Neuronal stem cell (in vitro differentiated cells): Measurements from ENCODE around the gene ABLIM2.

Experiments
- DNase-seq: peaks from one replicate; pipeline ENCODE4 v3.0.0-alpha.2; 2013; ENCODE audit warnings: low spot score
- H2AFZ ChIP-seq: one replicate; pipeline ENCODE4 v1.6.1; 2013; ENCODE audit warnings: mild to moderate bottlenecking, low read length, inconsistent platforms
- H2AK5ac ChIP-seq: 2 replicates; pipeline ENCODE4 v1.6.1; 2013; ENCODE audit warnings: low read depth, mild to moderate bottlenecking, inconsistent platforms, low read length, moderate library complexity, mixed read lengths
- H2BK120ac ChIP-seq: 2 replicates; pipeline ENCODE4 v1.6.1; 2013; ENCODE audit warnings: low read depth, mild to moderate bottlenecking, inconsistent platforms, low read length, moderate library complexity, mixed read lengths
- H2BK12ac ChIP-seq: one replicate; pipeline ENCODE4 v1.6.1; 2013; ENCODE audit warnings: low read length, inconsistent platforms
- H2BK15ac ChIP-seq: 2 replicates; pipeline ENCODE4 v1.6.1; 2013; ENCODE audit warnings: mild to moderate bottlenecking, low read length, inconsistent platforms, mixed read lengths
- H2BK5ac ChIP-seq: one replicate; pipeline ENCODE4 v1.6.1; 2013; ENCODE audit warnings: inconsistent platforms, mild to moderate bottlenecking, low read length, moderate library complexity
- H3K14ac ChIP-seq: one replicate; pipeline ENCODE4 v1.6.1; 2013; ENCODE audit warnings: low read length, inconsistent platforms
- H3K18ac ChIP-seq: 2 replicates; pipeline ENCODE4 v1.6.1; 2013; ENCODE audit warnings: low read length, inconsistent platforms
- H3K23ac ChIP-seq: 2 replicates; pipeline ENCODE4 v1.6.1; 2013; ENCODE audit warnings: low read depth, mild to moderate bottlenecking, mixed read lengths, low read length, inconsistent platforms; ENCODE audit not compliant: poor library complexity
- H3K27ac ChIP-seq: replicated peaks from 3 replicates; pipeline ENCODE4 v1.5.1; 2013; ENCODE audit warnings: low read length, inconsistent platforms
- H3K27me3 ChIP-seq, 3 experiments: 2 replicates each; pipeline ENCODE4 v1.6.1; 2013; ENCODE audit warnings: low read length in 3 of 3, mild to moderate bottlenecking in 2 of 3, inconsistent platforms in 1 of 3, low read depth in 1 of 3, mixed read lengths in 1 of 3, moderate library complexity in 1 of 3; ENCODE audit not compliant: control insufficient read depth in 3 of 3, insufficient read depth in 3 of 3
- H3K36me3 ChIP-seq, 2 donors: replicated peaks in 1 of 2; 2 replicates each; pipeline ENCODE4 v1.6.1; 2013; ENCODE audit warnings: low read length in 2 of 2; ENCODE audit not compliant: control insufficient read depth in 2 of 2, insufficient read depth in 2 of 2
- H3K4ac ChIP-seq: 2 replicates; pipeline ENCODE4 v1.6.1; 2013; ENCODE audit warnings: inconsistent platforms, mild to moderate bottlenecking, low read length, moderate library complexity
- H3K4me1 ChIP-seq, 2 donors: 1 replicate in 1 of 2; 2 replicates in 1 of 2; pipeline ENCODE4 v1.6.1; 2013; ENCODE audit warnings: low read length in 2 of 2, low read depth in 1 of 2; ENCODE audit not compliant: control insufficient read depth in 2 of 2, insufficient read depth in 1 of 2
- H3K4me2 ChIP-seq: one replicate; pipeline ENCODE4 v1.6.1; 2013; ENCODE audit warnings: mild to moderate bottlenecking, low read length, inconsistent platforms; ENCODE audit not compliant: insufficient read depth, poor library complexity, severe bottlenecking
- H3K4me3 ChIP-seq, 2 donors: 2 replicates each; pipeline ENCODE4 v1.5.1; 2013; ENCODE audit warnings: low read length in 2 of 2, mild to moderate bottlenecking in 2 of 2, inconsistent platforms in 1 of 2, moderate library complexity in 1 of 2
- H3K79me1 ChIP-seq: one replicate; pipeline ENCODE4 v1.6.1; 2013; ENCODE audit warnings: low read depth, mild to moderate bottlenecking, inconsistent platforms, low read length, moderate library complexity
- H3K9ac ChIP-seq: one replicate; pipeline ENCODE4 v1.6.1; 2013; ENCODE audit warnings: mild to moderate bottlenecking, low read depth, low read length, inconsistent platforms; ENCODE audit not compliant: poor library complexity
- H3K9me3 ChIP-seq, 2 donors: replicated peaks in 1 of 2; 2 replicates each; pipeline versions ENCODE3 to v1.6.1; 2013; ENCODE audit warnings: low read length in 2 of 2, mild to moderate bottlenecking in 2 of 2, inconsistent platforms in 1 of 2, low read depth in 1 of 2, mixed read lengths in 1 of 2, moderate library complexity in 1 of 2; ENCODE audit not compliant: control insufficient read depth in 2 of 2, insufficient read depth in 1 of 2
- H4K8ac ChIP-seq: one replicate; pipeline ENCODE4 v1.6.1; 2013; ENCODE audit warnings: low read depth, mild to moderate bottlenecking, inconsistent platforms, low read length, moderate library complexity
- H4K91ac ChIP-seq: one replicate; pipeline ENCODE4 v1.6.1; 2013; ENCODE audit warnings: low read length, low read depth, mild to moderate bottlenecking, inconsistent platforms; ENCODE audit not compliant: poor library complexity
- WGBS, 2 donors: extraction: QIAGEN DNeasy Blood & Tissue Kit; methylation state at CpG; one replicate each; pipeline ENCODE4 v1.1.7; 2013; ENCODE audit warnings: missing lambda C conversion rate in 2 of 2, mixed read lengths in 1 of 2; ENCODE audit not compliant: insufficient read length in 2 of 2, insufficient replicate concordance in 1 of 2; ENCODE audit errors: extremely low coverage in 2 of 2; 5-methylcytosine and 5-hydroxymethylcytosine counted together

Gene ABLIM2

GRCh38 chr4:8039290-8039689 is 119.3 kb downstream of the ABLIM2 start:
- Histone ChIP-seq H3K14ac (no peak overlapping the region), H4K8ac (no peak overlapping the region), H3K27me3 (peaks cover 0 to 9% (median 0%) of the 10 kb centered on the region in 3 experiments), H3K27ac (no peak overlapping the region), H2AFZ (no peak overlapping the region), H3K36me3 (no peaks in the 10 kb centered on the region), H3K9ac (no peak overlapping the region), H2BK12ac (no peak overlapping the region), H3K4me2 (no peak overlapping the region), H2BK15ac (no peak overlapping the region), H3K9me3 (peaks cover 0 to 3% of the 10 kb centered on the region in 2 donors), H3K4me1 (peaks cover 7% of the 10 kb centered on the region in 2 donors), H3K18ac (peak overlapping the region; percentile 91), H3K23ac (no peak overlapping the region), H2AK5ac (peak overlapping the region; percentile 56), H2BK5ac (no peak overlapping the region), H4K91ac (no peak overlapping the region), H3K79me1 (peaks cover 2% of the 10 kb centered on the region), H3K4me3 (no peak overlapping the region), H2BK120ac (no peak overlapping the region), H3K4ac (no peak overlapping the region)
- WGBS, 2 donors: no CpG with 5 or more reads among the region's 6 CpGs
- DNase-seq: peak; percentile 74

GRCh38 chr4:8038719-8039251 is 119.8 kb downstream of the ABLIM2 start:
- H2BK12ac ChIP-seq: no peak overlapping the region
- peaks cover 0 to 9% (median 0%) of the 10 kb centered on the region in 3 experiments for H3K27me3 ChIP-seq
- H3K4me3 ChIP-seq: no peak overlapping the region
- H3K4me1 ChIP-seq: peaks cover 7% of the 10 kb centered on the region in 2 donors
- H2BK120ac ChIP-seq: no peak overlapping the region
- no peak overlapping the region for H2BK15ac ChIP-seq
- H2AFZ ChIP-seq: no peak overlapping the region
- H2AK5ac ChIP-seq: peak overlapping the region; percentile 56
- no peak overlapping the region for H3K23ac ChIP-seq
- no peak overlapping the region for H4K8ac ChIP-seq
- H3K36me3 ChIP-seq: no peaks in the 10 kb centered on the region
- H2BK5ac ChIP-seq: no peak overlapping the region
- no peak for DNase-seq
- H3K9me3 ChIP-seq: peaks cover 0 to 6% of the 10 kb centered on the region in 2 donors
- H3K79me1 ChIP-seq: peaks cover 2% of the 10 kb centered on the region
- H3K4ac ChIP-seq: no peak overlapping the region
- H3K14ac ChIP-seq: no peak overlapping the region
- no CpG with 5 or more reads among the region's 7 CpGs for WGBS, 2 donors
- H4K91ac ChIP-seq: no peak overlapping the region
- peak overlapping the region; percentile 91 for H3K18ac ChIP-seq
- H3K4me2 ChIP-seq: no peak overlapping the region
- H3K27ac ChIP-seq: no peak overlapping the region
- H3K9ac ChIP-seq: no peak overlapping the region

- no peak overlapping the region for H3K4me2 ChIP-seq
- peaks cover 0 to 6% of the 10 kb centered on the region in 2 donors for H3K9me3 ChIP-seq
- H2AK5ac ChIP-seq: no peak overlapping the region
- no peak overlapping the region for H4K91ac ChIP-seq
- H3K79me1 ChIP-seq: peaks cover 2% of the 10 kb centered on the region
- peak overlapping the region; percentile 30 for H2BK12ac ChIP-seq
- peak overlapping the region; percentile 56 for H2BK15ac ChIP-seq
- H2BK5ac ChIP-seq: no peak overlapping the region
- DNase-seq: no peak
- H3K36me3 ChIP-seq: no peaks in the 10 kb centered on the region
- no peak overlapping the region for H4K8ac ChIP-seq
- WGBS, 2 donors: no CpG with 5 or more reads among the region's 2 CpGs
- no peak overlapping the region for H2BK120ac ChIP-seq
- no peak overlapping the region for H3K18ac ChIP-seq
- peaks cover 7% of the 10 kb centered on the region in 2 donors for H3K4me1 ChIP-seq
- no peak overlapping the region for H3K23ac ChIP-seq
- H3K14ac ChIP-seq: no peak overlapping the region
- H2AFZ ChIP-seq: no peak overlapping the region
- H3K9ac ChIP-seq: no peak overlapping the region
- H3K27me3 ChIP-seq: peaks cover 0 to 5% (median 0%) of the 10 kb centered on the region in 3 experiments
- H3K4me3 ChIP-seq: no peak overlapping the region
- no peak overlapping the region for H3K4ac ChIP-seq
- no peak overlapping the region for H3K27ac ChIP-seq
These were observed 120.5 kb downstream of the ABLIM2 start for GRCh38 chr4:8038083-8038482.

- Histone ChIP-seq H3K4me2 (no peak overlapping the region), H4K8ac (no peak overlapping the region)
- no CpG with 5 or more reads among the region's 7 CpGs for WGBS, 2 donors
These were observed 121.4 kb downstream of the ABLIM2 start for GRCh38 chr4:8037150-8037769.

More at GRCh38 chr4:8037150-8037769, 121.4 kb downstream of the ABLIM2 start:
- Histone ChIP-seq H3K18ac (peak overlapping the region; percentile 31), H2BK12ac (no peak overlapping the region), H2BK15ac (peak overlapping the region; percentile 56), H3K79me1 (peaks cover 4% of the 10 kb centered on the region), H4K91ac (no peak overlapping the region), H3K9ac (peak overlapping the region; percentile 78), H3K36me3 (no peaks in the 10 kb centered on the region), H3K4me3 (peak overlapping the region in 1 of 2 donors; percentile 72), H3K27ac (no peak overlapping the region), H3K9me3 (peaks cover 0 to 6% of the 10 kb centered on the region in 2 donors), H3K27me3 (peaks cover 0 to 5% (median 0%) of the 10 kb centered on the region in 3 experiments), H2BK5ac (no peak overlapping the region), H2AFZ (no peak overlapping the region), H2BK120ac (peak overlapping the region; percentile 49), H3K23ac (peak overlapping the region; percentile 45), H3K4me1 (peaks cover 7% of the 10 kb centered on the region in 2 donors), H3K14ac (peak overlapping the region; percentile 47), H3K4ac (peak overlapping the region; percentile 54), H2AK5ac (peak overlapping the region; percentile 4)
- DNase-seq: no peak
